Mucosa of stomach (tissue), 1 donor: ENCODE data around the gene TTLL8.

Source experiments
- H3K27me3 ChIP-seq: one replicate; pipeline ENCODE4 v1.7.0; 2013; ENCODE audit warnings: mild to moderate bottlenecking, low read length; ENCODE audit not compliant: control insufficient read depth, insufficient read depth
- H3K36me3 ChIP-seq: one replicate; pipeline ENCODE4 v1.7.0; 2013; ENCODE audit warnings: low read length; ENCODE audit not compliant: control insufficient read depth, insufficient read depth
- H3K4me1 ChIP-seq: one replicate; pipeline ENCODE4 v1.7.0; 2013; ENCODE audit warnings: mild to moderate bottlenecking, low read length; ENCODE audit not compliant: control insufficient read depth, insufficient read depth
- H3K4me3 ChIP-seq: one replicate; pipeline ENCODE4 v1.7.0; 2013; ENCODE audit warnings: low read length
- H3K9ac ChIP-seq: one replicate; pipeline ENCODE4 v1.7.0; 2013; ENCODE audit warnings: mild to moderate bottlenecking, low read length, moderate library complexity
- H3K9me3 ChIP-seq: one replicate; pipeline ENCODE4 v1.7.0; 2013; ENCODE audit warnings: mild to moderate bottlenecking, low read length, moderate library complexity; ENCODE audit not compliant: control insufficient read depth
- donor health status: Pancreatic carcinoma.

TTLL8 gene

GRCh38 chr22:49971232-49972162 lies 86.6 kb downstream of the TTLL8 start:
- no peaks in the 10 kb centered on the region for H3K27me3 ChIP-seq
- H3K9ac ChIP-seq = peak overlapping the region; percentile 32
- no peaks in the 10 kb centered on the region for H3K36me3 ChIP-seq
- no peaks in the 10 kb centered on the region for H3K9me3 ChIP-seq
- H3K4me1 ChIP-seq = peaks cover 44% of the 10 kb centered on the region
- H3K4me3 ChIP-seq = no peak overlapping the region

GRCh38 chr22:49970528-49971231 lies 87.4 kb downstream of the TTLL8 start:
- Histone ChIP-seq H3K4me1 (peaks cover 52% of the 10 kb centered on the region), H3K36me3 (no peaks in the 10 kb centered on the region), H3K4me3 (no peak overlapping the region), H3K27me3 (no peaks in the 10 kb centered on the region), H3K9me3 (no peaks in the 10 kb centered on the region), H3K9ac (peak overlapping the region; percentile 32)

- Histone ChIP-seq H3K27me3 (no peaks in the 10 kb centered on the region), H3K9me3 (no peaks in the 10 kb centered on the region), H3K36me3 (no peaks in the 10 kb centered on the region), H3K4me1 (peaks cover 60% of the 10 kb centered on the region), H3K4me3 (no peak overlapping the region), H3K9ac (no peak overlapping the region)
Measured at GRCh38 chr22:49969751-49970527, 88.2 kb downstream of the TTLL8 start.

- H3K4me1 ChIP-seq = peaks cover 69% of the 10 kb centered on the region
- H3K36me3 ChIP-seq = no peaks in the 10 kb centered on the region
- no peaks in the 10 kb centered on the region for H3K9me3 ChIP-seq
- no peak overlapping the region for H3K4me3 ChIP-seq
- H3K27me3 ChIP-seq = no peaks in the 10 kb centered on the region
- no peak overlapping the region for H3K9ac ChIP-seq
Measured at GRCh38 chr22:49968831-49969661, 89.1 kb downstream of the TTLL8 start.
